Hepatocyte (in vitro differentiated cells): ENCODE results near the gene RNF130. TPM values are rescaled to one million over a fixed set of nuclear protein-coding genes. Genes with fewer than 3 reads are reported as not detected.

Experiments
- DNase-seq: peaks from one replicate; pipeline ENCODE4 v3.0.0-alpha.2; 2016; ENCODE audit warnings: low spot score
- H2AFZ ChIP-seq: fragments of 200-600 bp; sonication (generic); 2 replicates; pipeline ENCODE4 v1.6.0; 2016; ENCODE audit warnings: antibody characterized with exemption, mild to moderate bottlenecking
- H3K27ac ChIP-seq: fragments of 200-600 bp; sonication (generic); 2 replicates; pipeline ENCODE4 v1.5.1; 2016; ENCODE audit warnings: mild to moderate bottlenecking
- H3K27me3 ChIP-seq: fragments of 200-600 bp; sonication (generic); 2 replicates; pipeline ENCODE4 v1.6.1; 2016
- H3K36me3 ChIP-seq: fragments of 200-600 bp; sonication (generic); replicated peaks from 2 replicates; pipeline ENCODE4 v1.5.1; 2016; ENCODE audit warnings: low read depth; ENCODE audit not compliant: insufficient read depth
- H3K4me1 ChIP-seq: fragments of 200-600 bp; sonication (generic); 2 replicates; pipeline ENCODE4 v1.5.1; 2016; ENCODE audit warnings: mild to moderate bottlenecking, moderate library complexity; ENCODE audit not compliant: insufficient read depth
- H3K4me2 ChIP-seq: fragments of 200-600 bp; sonication (generic); 2 replicates; pipeline ENCODE4 v1.6.0; 2016
- H3K4me3 ChIP-seq: fragments of 200-600 bp; sonication (generic); 2 replicates; pipeline ENCODE4 v1.5.1; 2016; ENCODE audit warnings: mild to moderate bottlenecking
- H3K79me2 ChIP-seq: fragments of 200-600 bp; sonication (generic); 2 replicates; pipeline ENCODE4 v1.6.0; 2017; ENCODE audit warnings: mild to moderate bottlenecking
- H3K9me2 ChIP-seq: fragments of 200-600 bp; sonication (generic); replicated peaks from 2 replicates; pipeline ENCODE4 v1.6.0; 2017; ENCODE audit warnings: mild to moderate bottlenecking; ENCODE audit not compliant: insufficient read depth
- H3K9me3 ChIP-seq: fragments of 200-600 bp; sonication (generic); 2 replicates; pipeline ENCODE4 v1.5.1; 2016; ENCODE audit warnings: low read depth, mild to moderate bottlenecking
- H4K20me1 ChIP-seq: fragments of 200-600 bp; sonication (generic); 2 replicates; pipeline ENCODE4 v1.6.0; 2016; ENCODE audit warnings: mild to moderate bottlenecking; ENCODE audit not compliant: insufficient read depth, poor library complexity, severe bottlenecking
- EZH2 ChIP-seq: fragments of 200-600 bp; sonication (generic); IDR thresholded peaks from 2 replicates; pipeline ENCODE4 v1.6.1; 2016; ENCODE audit warnings: antibody characterized with exemption, mild to moderate bottlenecking, borderline replicate concordance
- EZH2phosphoT487 ChIP-seq: fragments of 200-600 bp; sonication (generic); IDR thresholded peaks from one replicate; pipeline ENCODE4 v1.6.1; 2018; ENCODE audit warnings: antibody characterized with exemption, mild to moderate bottlenecking, low read depth, moderate library complexity; ENCODE audit not compliant: unreplicated experiment, severe bottlenecking
- WGBS: methylation state at CpG from one replicate; pipeline ENCODE4 v1.1.6; 2016; ENCODE audit warnings: low lambda C conversion rate; ENCODE audit errors: missing lambda C conversion rate; 5-methylcytosine and 5-hydroxymethylcytosine counted together
- polyA plus RNA-seq: library from polyadenylated mRNA; unstranded; fragments of >200 nt; fragmentation: Nextera tagmentation; extraction: Ambion mirVana; gene quantifications from 2 replicates; pipeline ENCODE4 v1.2.1, GENCODE V29; 2016
- total RNA-seq: library from RNA; depleted of rRNA; stranded (reverse); fragments of >200 nt; gene quantifications from 2 replicates; pipeline ENCODE4 v1.2.3, GENCODE V29; 2014
- TF ChIP-seq, protein P1 (sequence below): fragments of 200-600 bp; sonication (generic); IDR thresholded peaks from 2 replicates; pipeline ENCODE4 v1.5.1; 2016; ENCODE audit warnings: antibody characterized with exemption, mild to moderate bottlenecking; ENCODE audit not compliant: poor library complexity

The RNF130 gene
- total and polyA plus RNA-seq, 2 experiments from 2014 or later, result 42.4 to 64.9 TPM

DNA sequence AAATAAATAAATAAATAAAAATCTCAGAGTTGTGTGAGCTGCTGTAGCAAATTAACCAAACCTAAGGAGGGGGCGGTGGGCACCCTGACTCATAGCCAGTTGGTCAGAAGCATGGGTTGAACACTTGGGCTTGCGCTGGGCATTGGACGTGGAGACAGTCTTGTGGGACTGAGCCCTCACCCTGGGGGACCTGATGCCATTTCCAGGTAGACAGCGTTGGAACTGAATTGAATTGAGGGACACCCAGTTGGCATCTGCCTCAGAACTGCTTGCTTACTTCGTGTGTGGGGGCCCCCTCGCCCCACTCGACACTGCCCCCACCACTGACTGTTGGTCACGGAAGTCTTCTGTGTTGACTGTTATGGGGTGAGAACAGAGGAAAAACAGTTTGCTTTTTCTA lies 144.9 kb downstream of the RNF130 start:
- Histone ChIP-seq H3K4me3 (no peak overlapping the region), H3K9me3 (no peaks in the 10 kb centered on the region), H3K9me2 (no peaks in the 10 kb centered on the region), H3K27me3 (no peaks in the 10 kb centered on the region), H3K79me2 (no peaks in the 10 kb centered on the region), H4K20me1 (no peaks in the 10 kb centered on the region), H3K36me3 (no peaks in the 10 kb centered on the region), H3K4me2 (no peak overlapping the region), H3K4me1 (no peaks in the 10 kb centered on the region), H3K27ac (no peak overlapping the region), H2AFZ (no peak overlapping the region)
- DNase-seq, result no peak
- 95% methylated on average over 8 of the region's 8 CpGs for WGBS
- TF ChIP-seq EZH2, result no peak
- TF ChIP-seq, protein P1, sequence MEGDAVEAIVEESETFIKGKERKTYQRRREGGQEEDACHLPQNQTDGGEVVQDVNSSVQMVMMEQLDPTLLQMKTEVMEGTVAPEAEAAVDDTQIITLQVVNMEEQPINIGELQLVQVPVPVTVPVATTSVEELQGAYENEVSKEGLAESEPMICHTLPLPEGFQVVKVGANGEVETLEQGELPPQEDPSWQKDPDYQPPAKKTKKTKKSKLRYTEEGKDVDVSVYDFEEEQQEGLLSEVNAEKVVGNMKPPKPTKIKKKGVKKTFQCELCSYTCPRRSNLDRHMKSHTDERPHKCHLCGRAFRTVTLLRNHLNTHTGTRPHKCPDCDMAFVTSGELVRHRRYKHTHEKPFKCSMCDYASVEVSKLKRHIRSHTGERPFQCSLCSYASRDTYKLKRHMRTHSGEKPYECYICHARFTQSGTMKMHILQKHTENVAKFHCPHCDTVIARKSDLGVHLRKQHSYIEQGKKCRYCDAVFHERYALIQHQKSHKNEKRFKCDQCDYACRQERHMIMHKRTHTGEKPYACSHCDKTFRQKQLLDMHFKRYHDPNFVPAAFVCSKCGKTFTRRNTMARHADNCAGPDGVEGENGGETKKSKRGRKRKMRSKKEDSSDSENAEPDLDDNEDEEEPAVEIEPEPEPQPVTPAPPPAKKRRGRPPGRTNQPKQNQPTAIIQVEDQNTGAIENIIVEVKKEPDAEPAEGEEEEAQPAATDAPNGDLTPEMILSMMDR, result no peak

DNA sequence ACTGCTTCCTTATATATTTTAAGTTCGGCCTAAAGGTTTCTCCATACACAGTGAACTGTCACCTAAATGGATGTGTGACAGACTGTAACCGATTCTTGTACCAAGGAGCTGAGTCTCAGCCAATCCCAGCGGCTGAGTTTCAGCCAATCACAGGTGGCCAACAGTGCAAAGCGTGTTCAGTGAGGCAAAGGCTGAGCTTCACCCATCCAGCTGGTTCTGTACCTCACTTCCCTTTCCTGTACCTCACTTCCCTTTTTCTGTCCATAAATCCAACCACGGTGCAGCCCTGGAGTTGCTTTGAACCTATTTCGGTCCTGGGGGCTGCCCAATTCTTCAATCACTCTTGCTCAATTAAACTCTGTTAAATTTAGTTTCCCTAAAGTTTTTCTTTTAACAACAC lies 148.1 kb downstream of the RNF130 start:
- H3K79me2 ChIP-seq, result no peaks in the 10 kb centered on the region
- no peak overlapping the region for H3K4me3 ChIP-seq
- 96% methylated on average over 6 of the region's 6 CpGs for WGBS
- no peaks in the 10 kb centered on the region for H3K36me3 ChIP-seq
- H3K27ac ChIP-seq, result no peak overlapping the region
- H3K9me3 ChIP-seq, result no peaks in the 10 kb centered on the region
- no peaks in the 10 kb centered on the region for H3K9me2 ChIP-seq
- TF ChIP-seq EZH2phosphoT487 (no peak), EZH2 (no peak)
- TF ChIP-seq, protein P1, result no peak
- no peak overlapping the region for H2AFZ ChIP-seq
- no peaks in the 10 kb centered on the region for H3K4me1 ChIP-seq
- no peaks in the 10 kb centered on the region for H3K27me3 ChIP-seq
- no peak overlapping the region for H3K4me2 ChIP-seq
- no peak for DNase-seq
- no peaks in the 10 kb centered on the region for H4K20me1 ChIP-seq

DNA sequence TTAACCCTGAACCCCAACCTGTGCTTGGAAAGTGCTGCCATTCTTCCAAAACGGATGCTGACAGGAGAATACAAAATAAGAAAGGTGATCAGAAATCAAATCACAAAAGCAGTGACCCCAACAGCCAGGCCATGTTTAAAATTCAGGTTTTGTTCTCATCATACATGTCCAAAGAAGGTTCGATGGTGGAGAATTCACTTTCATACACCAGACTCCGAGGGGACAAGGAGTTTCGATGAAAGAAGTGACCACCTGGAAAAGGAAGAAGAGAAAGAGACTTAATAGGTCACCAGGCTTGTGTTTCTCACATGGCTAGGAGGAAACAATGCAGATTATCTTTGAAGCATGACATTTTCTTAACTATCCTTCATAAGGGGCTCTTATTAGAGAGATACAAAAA lies 151.4 kb downstream of the RNF130 start:
- H3K4me3 ChIP-seq, result no peak overlapping the region
- H3K27ac ChIP-seq, result no peak overlapping the region
- H3K9me2 ChIP-seq, result no peaks in the 10 kb centered on the region
- H3K27me3 ChIP-seq, result no peaks in the 10 kb centered on the region
- no peak for DNase-seq
- 95% methylated on average over 4 of the region's 4 CpGs for WGBS
- no peaks in the 10 kb centered on the region for H3K36me3 ChIP-seq
- no peaks in the 10 kb centered on the region for H4K20me1 ChIP-seq
- no peaks in the 10 kb centered on the region for H3K4me1 ChIP-seq
- H3K4me2 ChIP-seq, result no peak overlapping the region
- H2AFZ ChIP-seq, result no peak overlapping the region
- no peak for TF ChIP-seq EZH2
- no peaks in the 10 kb centered on the region for H3K9me3 ChIP-seq
- no peaks in the 10 kb centered on the region for H3K79me2 ChIP-seq

DNA sequence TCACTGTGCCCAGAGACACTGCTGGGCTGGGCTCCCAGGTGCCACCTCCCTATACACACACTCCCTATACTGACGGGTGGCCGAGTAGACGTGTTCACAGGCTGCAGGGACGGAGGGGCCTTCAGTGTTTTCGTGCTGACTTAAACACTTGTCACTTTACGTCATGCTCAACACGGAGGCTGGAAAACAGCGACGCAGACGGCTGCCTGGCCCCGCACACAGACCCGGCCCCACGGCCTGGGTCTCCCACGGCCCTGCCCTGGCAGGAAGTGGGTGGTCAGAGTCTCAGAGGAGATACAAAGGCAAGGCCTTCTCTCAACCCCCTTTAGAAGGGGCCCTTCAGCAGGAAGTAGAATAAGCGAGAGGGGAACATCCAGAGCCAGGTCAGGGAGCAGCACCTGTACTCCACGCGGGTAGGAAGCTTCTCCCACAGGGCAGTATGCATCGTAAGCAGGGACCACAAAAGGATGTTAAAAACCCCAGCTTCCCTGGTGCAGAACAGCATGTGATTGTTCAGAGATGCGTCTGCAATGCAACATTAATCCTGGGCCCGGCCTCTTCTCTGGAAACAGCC lies 152.0 kb downstream of the RNF130 start:
- TF ChIP-seq EZH2phosphoT487, result no peak
- no peak for TF ChIP-seq EZH2
- TF ChIP-seq, protein P1, result no peak
- Histone ChIP-seq H3K27me3 (no peaks in the 10 kb centered on the region), H3K4me1 (no peaks in the 10 kb centered on the region), H3K79me2 (no peaks in the 10 kb centered on the region), H3K36me3 (no peaks in the 10 kb centered on the region), H3K9me2 (no peaks in the 10 kb centered on the region), H3K27ac (no peak overlapping the region), H3K4me2 (no peak overlapping the region), H3K9me3 (no peaks in the 10 kb centered on the region), H2AFZ (no peak overlapping the region), H3K4me3 (no peak overlapping the region), H4K20me1 (no peaks in the 10 kb centered on the region)
- WGBS, result 93% methylated on average over 20 of the region's 20 CpGs
- no peak for DNase-seq
